BJ (cell line): ENCODE data around the gene LRCH2. TPM values are rescaled to one million over a fixed set of nuclear protein-coding genes. Genes with fewer than 3 reads are reported as not detected.
"Not testable (repeated sequence)": the region's sequence is repeated elsewhere in the genome, so short reads cannot be mapped to it uniquely, and the experiment has no call there.

Source experiments
- CTCF ChIA-PET: fragments of 350-600 bp; formaldehyde crosslinking; extraction: SDS; loops from one replicate; lab custom pipeline; 2021; ENCODE audit warnings: antibody characterized with exemption, inconsistent platforms; lab: Yijun Ruan, JAX
- POLR2A ChIA-PET: fragments of 300-600 bp; sonication (Branson Sonifier 250); formaldehyde crosslinking; extraction: SDS; loops from one replicate; lab custom pipeline; 2021; ENCODE audit warnings: antibody characterized with exemption; lab: Charles Lee
- DNase-seq: peaks from one replicate; pipeline ENCODE4 v3.0.0-alpha.2; 2011; ENCODE audit warnings: low read depth
- H3K27me3 ChIP-seq: 2 replicates; pipeline ENCODE4 v1.6.0; 2011; ENCODE audit warnings: low read length; ENCODE audit not compliant: control insufficient read depth, insufficient read depth
- H3K36me3 ChIP-seq: 2 replicates; pipeline ENCODE4 v1.5.1; 2011; ENCODE audit warnings: low read length; ENCODE audit not compliant: control insufficient read depth, insufficient read depth
- H3K4me3 ChIP-seq: 2 replicates; pipeline ENCODE4 v1.5.1; 2011; ENCODE audit warnings: low read depth, mild to moderate bottlenecking, control low read depth, low read length
- CTCF ChIP-seq: IDR thresholded peaks from 2 replicates; pipeline ENCODE4 v1.5.1; 2011; ENCODE audit warnings: low read depth, mild to moderate bottlenecking, control low read depth, inconsistent platforms, low read length, moderate library complexity; ENCODE audit not compliant: insufficient read depth
- polyA plus RNA-seq: library from polyadenylated mRNA; depleted of rRNA; stranded (reverse); fragments of >200 nt; gene quantifications from 2 replicates; pipeline ENCODE4 v1.2.3, GENCODE V29; 2011

LRCH2 gene
- polyA plus RNA-seq, 1 experiment, result 1.5 TPM

- Histone ChIP-seq H3K27me3 (no peaks in the 10 kb centered on the region), H3K4me3 (no peak overlapping the region), H3K36me3 (no peaks in the 10 kb centered on the region)
- CTCF ChIA-PET, result no interaction called here
- no peak for DNase-seq
- POLR2A ChIA-PET, result no interaction called here
- TF ChIP-seq CTCF, result no peak
Observed at GRCh38 chrX:115214151-115214550, 19.7 kb downstream of the LRCH2 start.

GRCh38 chrX:115209547-115209946, 24.3 kb downstream of the LRCH2 start:
- H3K4me3 ChIP-seq, POLR2A ChIA-PET, DNase-seq, CTCF ChIA-PET, H3K27me3 ChIP-seq, H3K36me3 ChIP-seq: not testable (repeated sequence)

GRCh38 chrX:115204040-115204439, 29.9 kb downstream of the LRCH2 start:
- Histone ChIP-seq H3K4me3 (no peak overlapping the region), H3K36me3 (no peaks in the 10 kb centered on the region), H3K27me3 (no peaks in the 10 kb centered on the region)
- ChIA-PET CTCF (no interaction called here), POLR2A (no interaction called here)
- no peak for DNase-seq
- no peak for TF ChIP-seq CTCF

- TF ChIP-seq CTCF, result no peak
- H3K27me3 ChIP-seq, result no peaks in the 10 kb centered on the region
- no peak for DNase-seq
- CTCF ChIA-PET, result no interaction called here
- no peaks in the 10 kb centered on the region for H3K36me3 ChIP-seq
- POLR2A ChIA-PET, result no interaction called here
- no peak overlapping the region for H3K4me3 ChIP-seq
Observed at GRCh38 chrX:115192244-115192700, 41.6 kb downstream of the LRCH2 start.

GRCh38 chrX:115191490-115192243, 42.2 kb downstream of the LRCH2 start:
- POLR2A ChIA-PET, result no interaction called here
- no peak for DNase-seq
- Histone ChIP-seq H3K4me3 (no peak overlapping the region), H3K36me3 (no peaks in the 10 kb centered on the region), H3K27me3 (no peaks in the 10 kb centered on the region)
- TF ChIP-seq CTCF, result no peak
- CTCF ChIA-PET, result no interaction called here
